DMS153 treated with DMSO at 0.1 percent for 48 hours (cell line): ENCODE results near the gene MRPL36.

ENCODE experiments used
- DNase-seq: peaks from one replicate; lab custom pipeline; 2025; ENCODE audit not compliant: unreplicated experiment; lab: John Stamatoyannopoulos, UW

Gene MRPL36

DNA sequence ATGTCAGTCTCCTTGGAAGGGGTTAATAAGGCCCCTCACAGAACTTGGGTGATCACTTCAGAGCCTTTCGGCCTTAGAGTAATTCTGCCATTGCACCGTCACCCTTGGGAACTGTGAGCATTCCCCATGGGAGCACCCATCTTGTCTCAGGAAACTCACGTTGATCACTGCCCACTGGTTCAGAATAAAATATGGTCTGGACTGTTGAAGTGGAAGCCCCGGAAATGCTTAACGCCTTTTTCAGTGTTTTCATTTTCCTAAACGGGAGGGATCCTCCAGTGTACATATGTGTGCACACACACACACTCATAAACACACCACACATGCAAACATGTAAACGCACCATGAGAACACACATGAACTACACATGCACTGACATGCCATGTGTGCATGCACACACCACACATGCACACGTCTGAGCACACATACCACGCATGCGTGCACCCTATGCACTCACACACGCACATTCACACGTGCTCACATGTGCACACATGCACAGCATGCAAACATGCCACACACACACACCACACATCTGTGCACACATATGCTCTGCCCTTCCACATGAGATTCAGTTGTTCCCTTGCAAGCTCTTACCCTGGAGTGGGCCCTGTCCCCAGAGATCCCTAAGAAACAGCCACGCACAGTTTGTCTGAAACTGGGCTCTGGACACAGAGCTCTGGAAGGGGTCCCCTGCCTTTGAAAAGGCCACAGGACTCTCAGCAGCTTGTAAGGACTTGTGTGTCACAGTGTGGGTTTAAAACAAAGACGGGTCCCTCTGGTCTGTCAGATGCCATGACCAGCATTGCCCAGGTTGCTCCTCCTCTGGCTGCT lies 17.0 kb downstream of the MRPL36 start:
- DNase-seq, result no peak

- DNase-seq, result no peak
These were observed 17.8 kb downstream of the MRPL36 start for GRCh38 chr5:1781726-1782384.

GRCh38 chr5:1781107-1781506 lies 18.5 kb downstream of the MRPL36 start:
- DNase-seq, result no peak

DNA sequence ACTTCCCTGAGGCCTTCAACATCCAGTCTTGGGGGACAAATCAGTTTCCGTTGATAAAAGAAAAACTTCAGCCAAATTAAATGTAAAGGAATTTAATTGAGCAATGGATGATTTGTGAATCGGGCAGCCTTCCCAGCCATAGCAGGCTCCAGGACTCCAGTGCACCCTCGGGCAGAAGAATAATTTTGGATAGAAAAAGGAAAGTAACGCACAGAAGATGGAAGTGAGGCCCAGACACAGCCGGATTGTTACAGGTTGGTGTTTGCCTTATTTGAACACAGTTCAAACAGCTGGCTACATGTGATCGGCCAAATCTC lies 19.1 kb downstream of the MRPL36 start:
- no peak for DNase-seq

DNA sequence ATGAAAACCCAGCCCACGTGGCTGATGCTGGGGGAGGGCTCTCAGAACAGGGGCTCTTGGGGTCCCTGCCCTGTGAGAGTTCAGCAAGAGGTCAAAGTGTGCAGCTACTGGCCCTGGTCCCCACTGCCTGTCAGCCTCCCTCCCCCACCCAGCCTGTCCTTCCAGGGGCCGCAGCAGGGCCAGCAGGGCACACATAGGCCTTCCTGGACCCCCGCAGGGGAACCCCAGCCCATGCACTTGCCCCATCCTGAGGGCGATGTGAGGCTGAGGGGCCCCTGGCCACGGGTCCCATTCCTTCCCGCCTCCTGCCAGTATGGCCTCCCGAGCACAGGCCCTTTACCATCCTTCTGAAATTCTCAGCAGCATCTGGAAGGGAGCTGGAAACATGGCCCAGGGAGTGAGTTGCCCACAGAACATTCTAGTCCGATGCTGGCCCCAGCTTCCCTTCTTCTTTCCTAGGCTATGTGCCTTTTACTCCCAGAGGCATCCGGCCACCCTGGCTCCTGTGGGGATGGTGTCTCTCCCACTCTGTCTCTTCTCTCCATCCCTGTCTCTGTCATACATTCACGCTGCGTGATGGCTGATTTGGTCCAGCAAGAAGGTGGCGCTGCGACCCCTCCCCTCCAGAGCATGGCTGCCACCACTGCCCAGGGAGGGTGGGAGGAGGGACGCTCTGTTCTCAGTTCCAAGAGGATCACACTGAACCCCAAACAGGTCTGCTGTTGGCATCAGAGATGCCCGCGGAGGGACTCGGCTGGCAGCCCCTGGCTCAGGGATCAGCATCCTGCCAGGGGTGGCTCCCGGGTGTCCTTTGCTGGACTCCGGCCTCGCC lies 19.6 kb downstream of the MRPL36 start:
- DNase-seq, result no peak

GRCh38 chr5:1779021-1779680 lies 20.5 kb downstream of the MRPL36 start:
- DNase-seq, result no peak

- DNase-seq, result no peak
These were observed 21.3 kb downstream of the MRPL36 start for GRCh38 chr5:1778138-1779020.

DNA sequence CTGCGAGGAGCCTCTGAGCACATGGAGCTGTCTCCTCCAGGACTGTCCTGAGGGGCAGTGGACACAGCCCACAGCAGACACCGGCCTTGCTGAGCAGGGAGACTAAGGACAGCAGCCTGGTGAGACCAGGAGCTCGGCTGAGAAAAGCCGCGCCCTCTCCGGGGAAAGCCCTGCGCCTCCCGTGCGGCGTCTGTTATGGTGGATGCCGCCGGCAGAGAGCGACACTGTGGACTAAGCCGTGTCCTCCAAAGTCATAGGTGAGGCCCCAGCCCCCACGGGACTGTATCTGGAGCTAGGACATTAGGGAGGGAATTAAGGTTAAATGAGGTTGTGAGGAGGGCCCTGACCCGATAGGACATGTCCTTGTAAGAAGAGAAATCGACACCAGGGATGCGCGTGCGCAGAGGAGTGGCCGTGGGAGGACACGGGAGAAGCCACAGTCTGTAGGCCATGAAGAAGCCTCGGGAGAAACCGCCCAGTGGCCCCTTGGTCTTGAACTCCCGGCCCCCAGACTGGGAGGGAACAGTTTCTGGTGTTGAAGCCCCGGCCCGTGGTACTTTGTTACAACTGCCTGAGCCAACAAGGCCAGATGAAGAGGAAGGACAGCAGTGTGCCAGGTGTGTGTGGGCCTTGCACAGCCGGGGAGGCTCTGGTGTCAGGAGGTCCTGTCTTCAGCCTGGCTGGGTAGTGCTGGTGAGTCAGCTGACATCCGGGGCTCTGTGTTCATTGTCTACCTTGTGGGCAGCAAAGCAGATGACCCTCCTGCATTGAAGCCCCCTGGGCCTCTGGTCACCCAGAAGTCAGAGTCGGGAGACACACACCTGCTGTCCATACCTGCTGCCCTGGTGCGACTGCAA lies 22.1 kb downstream of the MRPL36 start:
- DNase-seq, result no peak

GRCh38 chr5:1776831-1777230 lies 22.8 kb downstream of the MRPL36 start:
- DNase-seq, result no peak

GRCh38 chr5:1772634-1773033 lies 27.0 kb downstream of the MRPL36 start:
- DNase-seq, result no peak

DNA sequence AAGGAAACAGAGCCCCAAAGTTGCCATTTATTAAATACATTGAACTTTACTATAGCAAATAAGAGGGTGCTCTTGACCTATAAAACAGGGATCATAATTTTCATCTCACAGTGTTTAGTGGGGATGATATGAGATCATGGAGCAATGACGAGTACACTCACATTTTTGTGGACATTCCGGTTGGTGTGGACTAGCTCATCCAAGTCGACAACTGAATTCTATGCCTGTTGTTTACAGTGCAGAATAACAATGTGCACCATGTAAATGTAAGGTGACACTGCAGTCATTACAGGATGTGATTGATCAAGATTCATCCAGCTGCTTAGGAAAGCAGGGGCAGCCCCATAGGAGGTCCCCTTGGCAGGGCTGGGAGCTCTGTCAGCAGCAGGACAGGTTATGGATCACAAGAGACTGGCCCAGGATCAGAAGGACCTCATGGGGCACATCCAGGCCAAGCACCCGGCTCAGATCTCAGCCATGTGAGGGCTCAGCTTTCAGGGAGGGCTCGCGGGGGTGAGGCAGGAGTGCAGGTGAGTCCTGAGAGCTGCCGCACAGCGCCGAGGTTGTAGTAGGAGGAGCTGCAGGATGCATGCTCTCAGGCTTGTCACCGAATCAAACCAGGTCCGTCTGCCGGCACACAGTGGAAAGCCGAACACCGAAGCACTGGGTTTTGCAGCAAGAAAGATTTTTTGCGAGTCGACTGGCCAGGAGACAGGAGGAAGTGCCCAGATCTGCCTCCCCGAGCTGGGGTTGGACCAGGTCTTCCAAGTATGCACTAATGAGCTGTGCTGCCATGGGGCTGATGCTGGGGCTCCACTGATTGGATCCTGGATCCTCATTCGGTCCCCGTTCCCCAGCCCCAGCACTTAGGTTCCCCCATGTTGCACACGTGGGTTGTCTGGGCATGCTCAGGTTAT lies 28.2 kb downstream of the MRPL36 start:
- DNase-seq, result no peak

DNA sequence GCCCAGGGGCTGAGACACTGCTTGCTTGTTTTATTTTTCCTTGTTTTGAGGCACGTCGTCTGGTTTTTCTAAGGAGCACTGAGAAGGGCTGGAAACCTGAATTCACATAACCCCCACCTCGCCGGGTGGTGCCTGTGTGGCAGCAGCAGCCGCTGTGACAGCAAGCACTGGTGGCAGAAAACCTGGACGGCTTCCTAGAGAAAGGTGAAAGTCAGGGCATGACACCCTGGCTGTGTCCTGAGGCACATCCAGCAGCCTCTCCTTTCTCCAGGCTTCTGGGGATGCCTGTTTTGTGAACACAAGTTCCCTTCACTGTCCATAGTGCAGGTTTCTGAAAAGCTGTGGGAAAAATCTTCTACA lies 29.2 kb downstream of the MRPL36 start:
- no peak for DNase-seq

DNA sequence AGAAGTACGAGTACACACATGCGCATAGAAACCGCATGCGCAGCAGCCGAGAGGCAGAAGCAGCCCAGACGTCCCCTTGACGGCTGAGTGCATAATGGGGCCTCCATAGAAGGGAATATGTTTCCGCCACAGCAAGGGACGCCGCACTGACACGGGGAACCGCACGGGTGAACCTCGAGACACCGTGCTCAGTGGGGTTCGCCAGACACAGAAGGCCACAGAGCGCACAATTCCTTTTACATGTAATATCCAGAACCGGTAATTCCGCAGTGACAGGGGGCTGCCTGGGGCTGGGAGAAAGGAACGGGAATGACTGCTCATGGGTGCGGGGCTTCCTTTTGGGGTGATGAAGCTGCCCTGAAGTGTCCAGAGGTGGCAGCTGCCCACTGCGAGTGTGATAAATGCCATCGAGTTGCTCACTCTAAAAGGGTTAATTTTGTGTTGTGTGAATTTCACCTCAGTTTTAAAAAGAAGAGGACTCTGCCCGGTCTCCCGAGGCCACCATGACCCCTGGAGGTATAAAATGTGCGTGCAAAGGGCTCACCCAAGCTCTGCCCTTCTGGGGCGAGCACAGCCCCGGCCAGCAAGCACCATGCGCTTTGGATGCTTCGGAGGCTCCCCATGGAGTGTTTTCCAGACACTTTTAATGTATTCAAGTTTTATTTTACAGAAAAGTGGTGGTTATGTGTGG lies 29.7 kb downstream of the MRPL36 start:
- DNase-seq, result no peak

DNA sequence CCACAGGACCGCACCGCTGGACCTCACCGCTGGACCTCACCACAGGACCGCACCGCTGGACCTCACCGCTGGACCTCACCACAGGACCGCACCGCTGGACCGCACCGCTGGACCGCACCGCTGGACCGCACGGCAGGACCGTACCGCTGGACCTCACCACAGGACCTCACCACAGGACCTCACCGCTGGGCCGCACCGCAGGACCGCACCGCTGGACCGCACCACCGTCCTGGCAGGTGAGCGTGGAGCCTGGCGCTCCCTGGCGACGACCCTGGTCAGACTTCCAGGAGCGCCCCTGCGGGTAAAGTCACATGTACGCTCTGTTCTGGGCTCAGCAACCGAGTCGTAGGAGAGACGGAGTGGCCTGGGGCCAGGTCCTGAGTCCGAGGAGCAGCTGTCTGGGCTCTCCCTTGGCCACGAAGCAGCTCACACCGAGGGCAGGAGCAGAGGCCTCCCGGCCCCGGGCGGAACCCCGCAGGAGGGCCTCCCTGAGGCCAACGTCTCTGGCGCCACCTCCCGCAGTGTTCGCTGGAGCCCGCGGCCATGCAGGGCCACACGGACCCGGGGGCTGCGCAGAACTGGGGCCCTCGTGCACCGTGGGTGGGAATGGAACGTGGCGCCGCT lies 30.5 kb downstream of the MRPL36 start:
- no peak for DNase-seq

GRCh38 chr5:1768283-1769000 lies 31.2 kb downstream of the MRPL36 start:
- DNase-seq, result no peak

- DNase-seq, result no peak
These were observed 31.9 kb downstream of the MRPL36 start for GRCh38 chr5:1767524-1768282.
